GM10266 (cell line): ENCODE data around the gene DMD.

Experiments used
- DNase-seq: peaks from one replicate; pipeline ENCODE4 v3.0.0; 2012; ENCODE audit errors: extremely low spot score
- CTCF ChIP-seq: IDR thresholded peaks from 2 replicates; pipeline ENCODE4 v1.5.1; 2012; ENCODE audit warnings: mild to moderate bottlenecking, low read depth; ENCODE audit not compliant: control insufficient read depth, insufficient read depth; ENCODE audit errors: missing control alignments

The DMD gene

DNA sequence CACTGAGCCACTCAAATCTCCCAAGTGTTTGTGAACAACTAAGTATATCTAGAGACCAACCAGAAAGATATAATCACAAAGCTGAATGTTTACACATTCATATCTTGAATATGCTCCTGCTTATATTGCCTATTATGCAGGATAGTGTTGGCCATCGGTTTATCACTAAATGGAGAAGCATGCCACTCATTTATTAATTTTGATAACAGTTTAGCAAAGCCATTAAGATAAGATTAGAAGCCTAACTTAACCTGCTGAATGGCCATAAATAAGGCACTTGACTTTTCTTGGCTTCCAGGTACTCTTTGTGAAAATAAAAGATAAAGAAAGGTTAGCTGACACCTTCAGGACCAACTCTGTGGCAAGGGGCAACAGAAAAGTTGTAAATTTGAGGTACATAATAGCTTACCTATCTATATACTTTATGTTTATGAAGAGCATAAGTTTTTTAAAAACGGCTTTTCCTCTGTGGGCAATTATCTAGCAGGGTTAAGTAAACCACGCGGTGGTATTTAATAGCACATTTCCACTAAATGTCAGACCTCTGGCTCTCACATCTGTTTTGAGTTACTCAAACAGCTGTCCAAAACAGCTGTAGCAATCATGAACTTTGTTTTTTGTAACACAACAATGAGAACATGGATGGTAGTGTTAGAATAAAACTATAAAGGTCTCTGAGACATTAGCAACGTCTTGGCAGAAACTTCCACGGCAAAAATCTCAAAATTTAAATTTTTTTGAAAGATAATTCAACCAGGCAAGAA, 2080.7 kb downstream of the DMD start:
- no peak for DNase-seq
- TF ChIP-seq CTCF = no peak

GRCh38 chrX:31128855-31129254, 2082.5 kb downstream of the DMD start:
- TF ChIP-seq CTCF = no peak
- DNase-seq = no peak

GRCh38 chrX:31127716-31128115, 2083.6 kb downstream of the DMD start:
- DNase-seq = no peak
- TF ChIP-seq CTCF = no peak

GRCh38 chrX:31126205-31126604, 2085.1 kb downstream of the DMD start:
- DNase-seq = no peak
- TF ChIP-seq CTCF = no peak

DNA sequence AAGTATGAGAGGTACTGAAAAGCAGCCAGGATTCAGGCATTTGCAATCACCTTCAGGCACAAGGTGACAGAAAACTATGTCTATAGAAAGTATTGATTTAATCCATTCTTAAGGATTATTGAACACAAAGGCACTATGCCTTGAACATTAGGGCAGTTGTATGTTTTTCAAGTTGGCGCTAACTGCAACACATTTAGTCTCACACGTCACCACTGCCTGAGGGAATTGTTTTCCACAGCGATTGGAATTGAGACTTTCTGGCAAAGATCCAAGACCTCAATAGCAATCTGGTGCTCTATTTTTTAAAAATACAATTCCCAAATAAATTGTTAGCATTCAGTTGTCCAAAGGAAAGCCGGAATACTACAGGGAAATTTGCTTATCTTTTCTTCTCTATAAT, 2086.8 kb downstream of the DMD start:
- no peak for DNase-seq
- no peak for TF ChIP-seq CTCF

DNA sequence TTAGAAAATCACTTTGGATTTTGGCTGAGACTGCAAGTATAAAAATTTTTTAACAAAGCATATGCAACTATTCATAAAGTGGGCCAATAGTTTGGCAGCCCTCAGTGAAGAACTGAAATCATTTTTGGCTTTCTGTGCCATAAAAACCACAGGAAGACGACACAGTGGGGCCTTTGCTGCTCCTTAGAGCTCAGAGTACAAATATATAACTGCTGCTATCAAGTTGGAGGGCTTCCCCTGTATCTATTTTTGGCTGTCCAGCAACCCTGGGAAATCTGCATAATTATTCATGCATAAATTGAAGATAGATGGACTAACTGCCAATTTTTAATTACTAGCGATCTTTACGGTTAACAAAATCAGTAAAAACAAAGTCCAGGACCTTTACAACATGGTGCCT, 2088.0 kb downstream of the DMD start:
- no peak for TF ChIP-seq CTCF
- no peak for DNase-seq

- no peak for DNase-seq
- no peak for TF ChIP-seq CTCF
Measured at GRCh38 chrX:31117266-31117665, 2094.1 kb downstream of the DMD start.
